Measurements from ENCODE around the gene RETN. TPM values are rescaled to one million over a fixed set of nuclear protein-coding genes. Genes with fewer than 3 reads are reported as not detected.

Gene RETN
- total RNA-seq, 1 experiment from 2014 or later, result not detected

DNA sequence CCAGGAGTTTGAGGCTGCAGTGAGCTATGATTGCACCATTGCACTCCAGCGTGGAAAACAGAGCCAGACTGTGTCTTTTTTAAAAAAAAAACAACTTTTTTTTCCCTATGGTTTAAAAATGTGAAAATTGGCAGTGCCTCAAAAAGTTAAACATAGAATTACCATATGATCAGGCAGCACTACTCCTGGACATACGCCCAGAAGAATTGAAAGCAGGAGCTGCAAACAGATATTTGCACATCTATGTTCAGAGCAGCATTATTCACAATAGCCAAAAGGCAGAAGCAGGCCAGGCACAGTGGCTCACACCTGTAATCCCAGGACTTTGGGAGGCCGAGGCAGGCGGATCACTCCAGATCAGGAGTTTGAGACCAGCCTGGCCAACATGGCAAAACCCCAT lies 3.8 kb upstream of the RETN start:
- intact Hi-C loops (cut with micrococcal nuclease; ENCODE audit: unreplicated experiment), result no loop called here
- Histone ChIP-seq H3K27me3 (replicated peaks; ENCODE audit: control insufficient read depth, insufficient read depth, low read length) (no peaks in the 10 kb centered on the region), H3K9me3 (no peaks in the 10 kb centered on the region), H3K4me3 (ENCODE audit: low read depth, low read length) (no peak overlapping the region), H3K36me3 (ENCODE audit: control insufficient read depth, insufficient read depth, low read length) (no peaks in the 10 kb centered on the region), H3K4me1 (no peaks in the 10 kb centered on the region)
- TF ChIP-seq, protein P1, sequence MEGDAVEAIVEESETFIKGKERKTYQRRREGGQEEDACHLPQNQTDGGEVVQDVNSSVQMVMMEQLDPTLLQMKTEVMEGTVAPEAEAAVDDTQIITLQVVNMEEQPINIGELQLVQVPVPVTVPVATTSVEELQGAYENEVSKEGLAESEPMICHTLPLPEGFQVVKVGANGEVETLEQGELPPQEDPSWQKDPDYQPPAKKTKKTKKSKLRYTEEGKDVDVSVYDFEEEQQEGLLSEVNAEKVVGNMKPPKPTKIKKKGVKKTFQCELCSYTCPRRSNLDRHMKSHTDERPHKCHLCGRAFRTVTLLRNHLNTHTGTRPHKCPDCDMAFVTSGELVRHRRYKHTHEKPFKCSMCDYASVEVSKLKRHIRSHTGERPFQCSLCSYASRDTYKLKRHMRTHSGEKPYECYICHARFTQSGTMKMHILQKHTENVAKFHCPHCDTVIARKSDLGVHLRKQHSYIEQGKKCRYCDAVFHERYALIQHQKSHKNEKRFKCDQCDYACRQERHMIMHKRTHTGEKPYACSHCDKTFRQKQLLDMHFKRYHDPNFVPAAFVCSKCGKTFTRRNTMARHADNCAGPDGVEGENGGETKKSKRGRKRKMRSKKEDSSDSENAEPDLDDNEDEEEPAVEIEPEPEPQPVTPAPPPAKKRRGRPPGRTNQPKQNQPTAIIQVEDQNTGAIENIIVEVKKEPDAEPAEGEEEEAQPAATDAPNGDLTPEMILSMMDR (IDR thresholded peaks at IDR 0.05; ENCODE audit: insufficient read depth in 1 of 2, low read depth in 1 of 2, low read length in 1 of 2, severe bottlenecking in 1 of 2, unreplicated experiment in 1 of 2), result no peak
- CTCF ChIA-PET, result no interaction called here
- Mint-ChIP-seq H3K4me3 (ENCODE audit: unreplicated experiment) (no peak overlapping the region), H3K27me3 (ENCODE audit: insufficient read depth, unreplicated experiment) (peaks cover 7% of the 10 kb centered on the region), H3K27ac (ENCODE audit: unreplicated experiment) (no peak overlapping the region), H3K36me3 (ENCODE audit: insufficient read depth, unreplicated experiment) (peaks cover under 1% of the 10 kb centered on the region), H3K9me3 (ENCODE audit: unreplicated experiment) (no peaks in the 10 kb centered on the region), H3K4me1 (ENCODE audit: low read depth, unreplicated experiment) (no peaks in the 10 kb centered on the region)
- POLR2A ChIA-PET, result no interaction called here
- DNase-seq, result no peak
- no TSS peak for BruUV-seq (replicated peaks)

DNA sequence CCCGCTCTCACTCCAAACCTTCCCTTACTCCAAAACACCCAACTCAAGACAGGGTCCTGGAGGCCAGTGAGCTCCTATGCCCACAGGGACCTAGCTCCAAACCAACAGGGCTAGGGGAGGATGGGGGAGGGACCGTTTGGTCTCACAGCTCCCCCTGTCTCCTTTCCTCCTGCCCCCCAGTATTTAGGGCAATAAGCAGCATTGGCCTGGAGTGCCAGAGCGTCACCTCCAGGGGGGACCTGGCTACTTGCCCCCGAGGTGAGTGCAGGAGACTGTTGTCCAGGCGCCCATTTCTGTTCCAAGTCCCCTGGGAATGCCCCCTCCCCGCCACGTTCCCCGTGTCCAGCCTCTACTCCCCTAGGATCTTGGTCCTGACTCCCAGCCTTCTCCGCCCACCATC lies 792 bp downstream of the RETN start:
- H3K27ac Mint-ChIP-seq (ENCODE audit: unreplicated experiment), result no peak overlapping the region
- peak overlapping the region; percentile 34 for H3K4me3 ChIP-seq (ENCODE audit: low read depth, low read length)
- H3K4me3 Mint-ChIP-seq (ENCODE audit: unreplicated experiment), result peak overlapping the region; percentile 78
- no TSS peak for BruUV-seq (replicated peaks)
- no peaks in the 10 kb centered on the region for H3K27me3 ChIP-seq (replicated peaks; ENCODE audit: control insufficient read depth, insufficient read depth, low read length)
- POLR2A ChIA-PET, result no interaction called here
- intact Hi-C loops (cut with micrococcal nuclease; ENCODE audit: unreplicated experiment), result no loop called here
- CTCF ChIA-PET, result interaction anchor here (1.7 kb wide), 1 partner anchor 11 kb away, joined by 9 read pairs; the partner anchor contains the start of gene TRAPPC5
- no peak for DNase-seq
- TF ChIP-seq, protein P1 (IDR thresholded peaks at IDR 0.05; ENCODE audit: insufficient read depth in 1 of 2, low read depth in 1 of 2, low read length in 1 of 2, severe bottlenecking in 1 of 2, unreplicated experiment in 1 of 2), result no peak
- H3K36me3 ChIP-seq (ENCODE audit: control insufficient read depth, insufficient read depth, low read length), result no peaks in the 10 kb centered on the region
- H3K4me1 Mint-ChIP-seq (ENCODE audit: low read depth, unreplicated experiment), result no peaks in the 10 kb centered on the region
- H3K9me3 Mint-ChIP-seq (ENCODE audit: unreplicated experiment), result peaks cover 6% of the 10 kb centered on the region
- H3K27me3 Mint-ChIP-seq (ENCODE audit: insufficient read depth, unreplicated experiment), result peaks cover 9% of the 10 kb centered on the region
- no peaks in the 10 kb centered on the region for H3K9me3 ChIP-seq
- no peaks in the 10 kb centered on the region for H3K4me1 ChIP-seq
- peaks cover 16% of the 10 kb centered on the region for H3K36me3 Mint-ChIP-seq (ENCODE audit: insufficient read depth, unreplicated experiment)

DNA sequence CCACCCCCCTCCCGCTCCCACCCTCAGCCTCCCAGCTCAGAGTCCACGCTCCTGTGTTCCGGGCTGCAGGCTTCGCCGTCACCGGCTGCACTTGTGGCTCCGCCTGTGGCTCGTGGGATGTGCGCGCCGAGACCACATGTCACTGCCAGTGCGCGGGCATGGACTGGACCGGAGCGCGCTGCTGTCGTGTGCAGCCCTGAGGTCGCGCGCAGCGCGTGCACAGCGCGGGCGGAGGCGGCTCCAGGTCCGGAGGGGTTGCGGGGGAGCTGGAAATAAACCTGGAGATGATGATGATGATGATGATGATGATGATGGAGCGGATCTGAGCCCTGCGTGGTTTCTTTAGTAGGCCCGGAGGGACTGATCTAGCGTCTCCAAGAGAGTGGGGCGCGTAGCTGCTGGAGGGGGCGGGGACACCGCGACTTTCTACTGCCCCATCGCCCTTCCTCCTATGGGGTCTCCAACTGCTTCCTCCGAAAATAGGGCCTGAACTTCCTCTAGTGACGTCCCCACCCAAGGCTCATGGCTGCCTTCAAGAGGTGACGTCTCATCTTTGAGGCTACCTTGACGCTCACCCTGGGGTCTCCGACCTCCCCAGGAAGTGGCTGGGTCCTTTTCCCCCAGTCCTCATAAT lies 1.4 kb downstream of the RETN start:
- H3K9me3 Mint-ChIP-seq (ENCODE audit: unreplicated experiment), result peaks cover 10% of the 10 kb centered on the region
- Histone ChIP-seq H3K36me3 (ENCODE audit: control insufficient read depth, insufficient read depth, low read length) (no peaks in the 10 kb centered on the region), H3K27me3 (replicated peaks; ENCODE audit: control insufficient read depth, insufficient read depth, low read length) (no peaks in the 10 kb centered on the region), H3K4me3 (ENCODE audit: low read depth, low read length) (peak overlapping the region; percentile 34), H3K9me3 (no peaks in the 10 kb centered on the region), H3K4me1 (no peaks in the 10 kb centered on the region)
- H3K36me3 Mint-ChIP-seq (ENCODE audit: insufficient read depth, unreplicated experiment), result peaks cover 16% of the 10 kb centered on the region
- intact Hi-C loops (cut with micrococcal nuclease; ENCODE audit: unreplicated experiment), result no loop called here
- TF ChIP-seq, protein P1 (IDR thresholded peaks at IDR 0.05; ENCODE audit: insufficient read depth in 1 of 2, low read depth in 1 of 2, low read length in 1 of 2, severe bottlenecking in 1 of 2, unreplicated experiment in 1 of 2), result no peak
- BruUV-seq (replicated peaks), result no TSS peak
- H3K27ac Mint-ChIP-seq (ENCODE audit: unreplicated experiment), result no peak overlapping the region
- peaks cover 10% of the 10 kb centered on the region for H3K27me3 Mint-ChIP-seq (ENCODE audit: insufficient read depth, unreplicated experiment)
- DNase-seq, result peak in 1 of 2 experiments; percentile 37
- H3K4me3 Mint-ChIP-seq (ENCODE audit: unreplicated experiment), result peak overlapping the region; percentile 78
- CTCF ChIA-PET, result interaction anchor here (1.1 to 1.7 kb wide), 2 partner anchors 11 kb away, joined by 4 to 9 read pairs; partner anchors contain the start of gene TRAPPC5
- no peaks in the 10 kb centered on the region for H3K4me1 Mint-ChIP-seq (ENCODE audit: low read depth, unreplicated experiment)
- POLR2A ChIA-PET, result no interaction called here
